ENCODE data around the gene NFATC1.

The NFATC1 gene

DNA sequence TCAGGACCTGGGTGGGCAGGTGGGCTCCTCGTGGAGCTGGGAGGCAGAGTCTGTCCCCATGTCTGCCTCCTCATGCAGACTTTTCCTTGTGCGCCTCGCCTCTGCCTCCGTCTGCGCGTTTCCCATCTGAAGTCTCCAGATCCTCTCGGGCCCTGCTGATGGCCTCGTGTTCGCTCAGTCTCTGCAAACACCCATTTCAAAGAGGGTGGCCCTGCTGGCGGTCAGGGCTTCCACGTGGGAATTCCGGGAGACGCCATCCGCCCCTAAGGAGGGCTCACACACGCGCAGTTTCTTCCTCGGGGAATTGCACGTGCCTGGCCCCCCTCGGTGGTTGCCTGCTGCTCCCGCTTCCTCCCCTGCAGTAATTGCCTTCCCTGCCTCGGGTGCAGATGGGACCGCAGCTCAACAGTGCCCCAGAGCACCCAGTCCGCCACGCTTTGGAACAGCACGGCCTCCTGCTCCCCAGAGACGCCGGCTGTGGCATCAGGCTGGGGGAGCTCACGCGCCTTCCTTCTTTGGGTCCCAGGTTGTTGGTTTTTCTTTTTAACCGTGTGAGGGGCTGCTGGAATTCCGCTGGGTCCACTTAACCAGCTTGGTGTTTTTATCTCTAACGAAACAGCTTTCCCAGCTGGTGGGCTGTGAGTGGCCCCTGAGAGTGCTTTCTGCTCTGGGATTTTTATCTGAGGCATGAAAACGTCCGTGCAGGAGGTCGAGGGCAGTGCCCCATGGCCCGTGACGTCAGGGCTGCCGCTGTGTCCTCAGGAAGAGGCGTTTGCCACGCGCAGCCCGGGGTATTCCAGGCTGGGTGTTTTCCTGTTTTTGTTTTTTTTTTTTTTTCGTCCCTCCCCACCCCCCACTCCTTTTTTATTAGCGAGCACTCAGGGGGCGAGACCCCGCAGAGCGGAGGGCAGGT lies 16.1 kb downstream of the NFATC1 start:
- TF ChIP-seq GATA2 (IDR thresholded peaks at IDR 0.05; ENCODE audit: low read depth, low read length) (no peak), GATA3 (IDR thresholded peaks at IDR 0.05; ENCODE audit: low read depth, low read length) (no peak)

- TF ChIP-seq GATA3 (IDR thresholded peaks at IDR 0.05; ENCODE audit: low read depth, low read length), result no peak
- no peak for TF ChIP-seq GATA2 (IDR thresholded peaks at IDR 0.05; ENCODE audit: low read depth, low read length)
Observed at GRCh38 chr18:79413025-79413424, 17.3 kb downstream of the NFATC1 start.

GRCh38 chr18:79413426-79413825 lies 17.7 kb downstream of the NFATC1 start:
- TF ChIP-seq GATA2 (IDR thresholded peaks at IDR 0.05; ENCODE audit: low read depth, low read length) (no peak), GATA3 (IDR thresholded peaks at IDR 0.05; ENCODE audit: low read depth, low read length) (no peak)

DNA sequence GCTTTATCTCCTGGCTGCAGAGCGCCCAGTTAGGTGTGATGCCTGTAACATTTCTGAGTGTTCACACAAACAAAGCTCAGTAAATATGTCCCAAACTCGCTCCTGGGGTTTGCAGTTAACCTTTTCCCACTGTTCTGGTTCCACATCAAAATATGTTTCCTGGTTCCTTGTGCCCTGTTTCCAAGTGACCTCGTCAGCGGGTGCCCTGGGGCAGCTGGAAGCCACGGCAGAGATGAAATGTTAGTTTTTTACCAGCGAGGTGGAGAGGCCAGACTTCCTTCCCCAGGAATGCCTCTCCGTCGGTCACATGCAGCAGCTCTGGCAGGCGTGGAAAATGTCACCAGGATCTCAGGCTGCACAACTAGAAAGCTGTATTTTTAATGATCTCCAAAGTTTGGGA lies 18.2 kb downstream of the NFATC1 start:
- TF ChIP-seq GATA3 (IDR thresholded peaks at IDR 0.05; ENCODE audit: low read depth, low read length) (no peak), GATA2 (IDR thresholded peaks at IDR 0.05; ENCODE audit: low read depth, low read length) (no peak)

DNA sequence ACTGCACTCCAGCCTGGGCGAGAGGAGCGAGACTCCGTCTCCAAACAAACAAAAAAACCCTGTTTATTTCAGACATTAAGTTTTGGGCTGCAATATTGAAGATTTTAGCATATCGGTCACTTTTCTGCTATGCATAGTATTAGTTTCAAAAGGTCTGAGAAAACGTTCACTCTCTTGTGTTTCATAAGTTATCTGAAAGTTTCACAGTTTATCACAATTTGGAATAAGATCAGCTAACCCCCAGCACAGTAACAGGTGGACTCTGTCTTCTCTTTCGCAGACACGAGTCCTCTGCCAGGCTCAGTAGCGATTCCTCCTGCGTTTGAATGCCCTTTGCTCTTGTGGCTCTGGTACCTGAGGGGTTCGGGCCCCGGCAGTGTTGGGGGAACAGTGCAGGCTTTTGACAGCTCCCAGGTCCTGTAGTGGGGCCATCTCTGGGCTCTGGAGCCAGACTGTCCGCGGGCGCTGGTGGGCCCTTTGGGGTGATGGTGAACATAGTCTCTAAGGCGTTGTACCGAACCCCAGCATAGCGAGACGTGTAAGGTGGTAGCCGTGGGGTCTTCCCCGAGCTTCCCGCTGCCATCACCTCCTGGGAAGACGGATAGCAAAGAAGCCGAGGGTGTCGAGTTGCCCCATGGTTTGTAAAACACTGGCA lies 20.4 kb downstream of the NFATC1 start:
- TF ChIP-seq GATA3 (IDR thresholded peaks at IDR 0.05; ENCODE audit: low read depth, low read length) (no peak), GATA2 (IDR thresholded peaks at IDR 0.05; ENCODE audit: low read depth, low read length) (no peak)

DNA sequence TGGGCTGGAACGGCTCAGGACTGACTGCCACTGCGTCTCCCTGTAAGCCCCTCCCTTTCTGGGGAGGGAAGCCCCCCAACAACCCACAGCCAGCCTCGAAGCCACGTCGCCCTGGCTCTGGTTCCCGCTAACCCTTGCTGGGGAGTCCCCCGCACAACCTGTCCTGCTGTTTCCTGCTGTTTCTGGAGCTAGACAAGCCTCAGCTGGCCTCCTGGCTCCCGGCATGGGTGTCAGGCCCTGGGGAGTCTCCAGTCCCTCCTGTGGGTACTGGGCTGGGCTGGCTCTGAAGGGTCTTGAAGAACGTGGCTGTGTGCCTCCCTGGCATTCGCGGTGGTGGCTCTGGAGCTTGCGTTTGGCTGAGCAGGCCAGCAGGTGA lies 20.9 kb downstream of the NFATC1 start:
- TF ChIP-seq GATA3 (IDR thresholded peaks at IDR 0.05; ENCODE audit: low read depth, low read length), result no peak
- TF ChIP-seq GATA2 (IDR thresholded peaks at IDR 0.05; ENCODE audit: low read depth, low read length), result no peak

- TF ChIP-seq GATA3 (IDR thresholded peaks at IDR 0.05; ENCODE audit: low read depth, low read length), result no peak
- no peak for TF ChIP-seq GATA2 (IDR thresholded peaks at IDR 0.05; ENCODE audit: low read depth, low read length)
Observed at GRCh38 chr18:79418236-79418635, 22.5 kb downstream of the NFATC1 start.

DNA sequence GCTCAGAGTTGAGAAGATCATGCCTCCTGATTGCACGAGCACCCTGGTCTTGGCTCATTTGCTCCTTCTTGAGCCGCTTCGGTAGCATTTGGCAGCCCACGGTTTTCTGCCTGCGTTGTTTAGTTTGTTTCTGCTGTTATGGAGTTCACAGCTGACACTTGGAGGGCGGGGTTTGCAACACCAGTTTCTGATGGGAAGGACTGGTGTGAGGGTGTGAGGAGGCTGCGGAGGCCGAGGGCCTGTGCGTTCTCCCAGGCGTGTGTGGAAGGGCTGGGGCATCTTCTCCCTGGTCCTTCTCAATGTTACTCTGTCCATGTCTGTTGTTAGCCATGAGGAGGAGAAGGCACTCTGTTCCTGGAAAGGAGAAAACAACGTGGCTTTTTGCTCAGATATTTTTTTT lies 22.9 kb downstream of the NFATC1 start:
- TF ChIP-seq GATA3 (IDR thresholded peaks at IDR 0.05; ENCODE audit: low read depth, low read length) (no peak), GATA2 (IDR thresholded peaks at IDR 0.05; ENCODE audit: low read depth, low read length) (no peak)

DNA sequence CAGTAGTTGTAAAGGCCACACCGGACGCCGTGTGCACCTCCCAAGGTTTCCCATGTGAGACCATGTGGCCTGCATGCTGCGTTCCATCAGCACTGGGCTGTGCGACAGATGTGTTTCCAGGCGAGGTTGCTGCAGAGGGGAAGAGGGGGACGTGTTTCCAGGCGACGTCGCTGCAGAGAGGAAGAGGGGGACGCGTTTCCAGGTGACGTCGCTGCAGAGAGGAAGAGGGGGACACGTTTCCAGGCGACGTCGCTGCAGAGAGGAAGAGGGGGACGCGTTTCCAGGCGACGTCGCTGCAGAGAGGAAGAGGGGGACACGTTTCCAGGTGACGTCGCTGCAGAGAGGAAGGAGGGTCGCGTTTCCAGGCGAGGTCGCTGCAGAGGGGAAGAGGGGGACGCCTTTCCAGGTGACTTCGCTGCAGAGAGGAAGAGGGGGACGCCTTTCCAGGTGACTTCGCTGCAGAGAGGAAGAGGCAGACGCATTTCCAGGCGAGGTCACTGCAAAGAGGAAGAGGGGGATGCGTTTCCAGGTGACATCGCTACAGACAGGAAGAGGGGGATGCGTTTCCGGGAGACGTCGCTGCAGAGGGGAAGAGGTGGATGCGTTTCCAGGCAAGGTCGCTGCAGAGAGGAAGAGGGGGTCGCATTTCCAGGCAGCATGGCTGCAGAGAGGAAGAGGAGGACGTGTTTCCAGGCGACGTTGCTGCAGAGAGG lies 24.5 kb downstream of the NFATC1 start:
- TF ChIP-seq GATA2 (IDR thresholded peaks at IDR 0.05; ENCODE audit: low read depth, low read length) (no peak), GATA3 (IDR thresholded peaks at IDR 0.05; ENCODE audit: low read depth, low read length) (no peak)

- TF ChIP-seq GATA3 (IDR thresholded peaks at IDR 0.05; ENCODE audit: low read depth, low read length) (no peak), GATA2 (IDR thresholded peaks at IDR 0.05; ENCODE audit: low read depth, low read length) (no peak)
Observed at GRCh38 chr18:79421275-79421857, 25.6 kb downstream of the NFATC1 start.

- TF ChIP-seq GATA3 (IDR thresholded peaks at IDR 0.05; ENCODE audit: low read depth, low read length), result no peak
- no peak for TF ChIP-seq GATA2 (IDR thresholded peaks at IDR 0.05; ENCODE audit: low read depth, low read length)
Observed at GRCh38 chr18:79422022-79422782, 26.5 kb downstream of the NFATC1 start.

GRCh38 chr18:79422783-79423165 lies 27.0 kb downstream of the NFATC1 start:
- TF ChIP-seq GATA2 (IDR thresholded peaks at IDR 0.05; ENCODE audit: low read depth, low read length), result no peak
- no peak for TF ChIP-seq GATA3 (IDR thresholded peaks at IDR 0.05; ENCODE audit: low read depth, low read length)

- no peak for TF ChIP-seq GATA3 (IDR thresholded peaks at IDR 0.05; ENCODE audit: low read depth, low read length)
- TF ChIP-seq GATA2 (IDR thresholded peaks at IDR 0.05; ENCODE audit: low read depth, low read length), result no peak
Observed at GRCh38 chr18:79423211-79424007, 27.7 kb downstream of the NFATC1 start.

All from SH-SY5Y (cell line).